Naive thymus-derived CD8-positive, alpha-beta T cell (primary cell): ENCODE data around the gene TSPAN1. TPM values are rescaled to one million over a fixed set of nuclear protein-coding genes. Genes with fewer than 3 reads are reported as not detected.
"Not testable (repeated sequence)": the region's sequence is repeated elsewhere in the genome, so short reads cannot be mapped to it uniquely, and the experiment has no call there.

Experiments used
- ATAC-seq, 2 donors: fragments of 150-1000 bp; cut with Tn5 transposase in 1 of 2; sonication (Bioruptor Pico), chemical (Tn5 transposase) in 1 of 2; 1 replicate in 1 of 2; 2 replicates in 1 of 2; pipeline ENCODE4 v1.10.0; 2021; ENCODE audit warnings: mild to moderate bottlenecking in 2 of 2, moderate library complexity in 2 of 2
- POLR2A ChIA-PET: fragments of 350-600 bp; sonication (Branson Sonifier 250); formaldehyde crosslinking; loops from one replicate; lab custom pipeline; 2021; ENCODE audit warnings: antibody characterized with exemption; lab: Charles Lee
- DNase-seq, 10 donors: peaks; one replicate each; pipeline versions ENCODE4 v3.0.0 to v3.0.0-alpha.2; 2020 to 2022
- H3K27ac Mint-ChIP-seq, 10 donors: one replicate each; pipeline ENCODE4 v1.8.0; 2020 to 2022; ENCODE audit warnings: mild to moderate bottlenecking in 10 of 10, mixed read lengths in 10 of 10, moderate library complexity in 4 of 10, inconsistent platforms in 1 of 10
- H3K27me3 Mint-ChIP-seq, 5 donors: one replicate each; pipeline ENCODE4 v1.8.0; 2021 to 2022; ENCODE audit warnings: mixed read lengths in 5 of 5
- H3K36me3 Mint-ChIP-seq, 3 donors: one replicate each; pipeline ENCODE4 v1.8.0; 2020 to 2022; ENCODE audit warnings: mixed read lengths in 3 of 3, mild to moderate bottlenecking in 2 of 3, inconsistent platforms in 1 of 3
- H3K4me1 Mint-ChIP-seq, 4 donors: one replicate each; pipeline ENCODE4 v1.8.0; 2021 to 2022; ENCODE audit warnings: mixed read lengths in 4 of 4
- H3K4me3 Mint-ChIP-seq, 10 donors: one replicate each; pipeline ENCODE4 v1.8.0; 2020 to 2022; ENCODE audit warnings: mild to moderate bottlenecking in 10 of 10, mixed read lengths in 10 of 10, moderate library complexity in 6 of 10, inconsistent platforms in 1 of 10
- H3K9me3 Mint-ChIP-seq, 9 donors: one replicate each; pipeline ENCODE4 v1.8.0; 2020 to 2022; ENCODE audit warnings: mixed read lengths in 9 of 9, mild to moderate bottlenecking in 3 of 9, inconsistent platforms in 1 of 9, moderate library complexity in 1 of 9
- polyA plus RNA-seq, 3 donors: library from polyadenylated mRNA; unstranded; fragments of 300-500 nt; fragmentation: Illumina TruSeq; gene quantifications; one replicate each; pipeline ENCODE4 v1.2.3, GENCODE V29; 2021
- total RNA-seq, 8 experiments: library from RNA in 2 of 8; stranded (reverse) in 2 of 8; gene quantifications; one replicate each; pipeline ENCODE4 v1.2.3 and lab custom pipeline; 2021 to 2026

Gene TSPAN1
- total and polyA plus RNA-seq, 5 experiments from 2014 or later = not detected

DNA sequence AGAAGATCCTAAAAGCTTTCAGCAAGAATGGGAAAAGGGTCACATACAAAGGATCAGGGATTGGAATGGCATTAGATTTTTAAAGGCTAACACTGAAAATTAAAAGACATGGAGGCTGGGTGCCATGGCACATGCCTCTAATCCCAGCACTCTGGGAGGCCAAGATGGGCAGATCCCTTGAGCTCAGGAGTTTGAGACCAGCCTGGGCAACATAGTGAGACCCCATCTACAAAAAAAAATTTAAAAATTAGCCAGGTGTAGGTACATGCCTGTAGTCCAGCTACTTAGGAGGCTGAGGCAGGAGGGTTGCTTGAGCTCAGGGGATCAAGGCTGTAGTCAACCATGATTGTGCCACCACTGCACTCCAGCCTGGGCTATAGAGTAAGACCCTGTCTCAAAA, 40.6 kb downstream of the TSPAN1 start:
- Mint-ChIP-seq H3K4me3 (no peak overlapping the region), H3K4me1 (no peaks in the 10 kb centered on the region), H3K9me3 (no peaks in the 10 kb centered on the region), H3K36me3 (no peaks in the 10 kb centered on the region), H3K27me3 (no peaks in the 10 kb centered on the region), H3K27ac (no peak overlapping the region)
- DNase-seq (no peak), ATAC-seq (no peak)
- POLR2A ChIA-PET = no interaction called here

DNA sequence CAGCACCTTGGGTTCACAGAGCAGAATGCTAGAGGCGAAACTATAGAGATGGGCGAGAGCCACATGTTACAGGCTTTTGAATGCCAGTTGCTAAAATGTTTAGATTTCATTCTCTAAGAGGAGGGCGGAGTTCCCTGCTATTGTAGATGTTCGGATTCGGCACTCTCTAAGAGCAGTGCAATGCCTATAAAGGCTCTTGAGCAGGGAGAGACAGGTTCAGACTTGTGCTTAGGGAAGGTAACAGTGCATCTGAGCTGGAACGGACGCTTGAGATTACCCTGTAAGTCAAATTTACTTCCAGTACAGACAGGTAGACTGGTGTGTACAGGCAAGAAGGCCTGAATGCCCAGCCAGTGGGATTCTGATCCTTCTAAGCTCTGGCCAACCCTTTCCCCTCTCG, 43.6 kb downstream of the TSPAN1 start:
- H3K4me1 Mint-ChIP-seq = peaks cover 0 to 1% (median under 1%) of the 10 kb centered on the region in 4 donors
- POLR2A ChIA-PET = no interaction called here
- H3K36me3 Mint-ChIP-seq = no peaks in the 10 kb centered on the region
- H3K27ac Mint-ChIP-seq = no peak overlapping the region
- DNase-seq (no peak), ATAC-seq (no peak)
- H3K27me3 Mint-ChIP-seq = no peaks in the 10 kb centered on the region
- no peak overlapping the region for H3K4me3 Mint-ChIP-seq
- H3K9me3 Mint-ChIP-seq = no peaks in the 10 kb centered on the region

DNA sequence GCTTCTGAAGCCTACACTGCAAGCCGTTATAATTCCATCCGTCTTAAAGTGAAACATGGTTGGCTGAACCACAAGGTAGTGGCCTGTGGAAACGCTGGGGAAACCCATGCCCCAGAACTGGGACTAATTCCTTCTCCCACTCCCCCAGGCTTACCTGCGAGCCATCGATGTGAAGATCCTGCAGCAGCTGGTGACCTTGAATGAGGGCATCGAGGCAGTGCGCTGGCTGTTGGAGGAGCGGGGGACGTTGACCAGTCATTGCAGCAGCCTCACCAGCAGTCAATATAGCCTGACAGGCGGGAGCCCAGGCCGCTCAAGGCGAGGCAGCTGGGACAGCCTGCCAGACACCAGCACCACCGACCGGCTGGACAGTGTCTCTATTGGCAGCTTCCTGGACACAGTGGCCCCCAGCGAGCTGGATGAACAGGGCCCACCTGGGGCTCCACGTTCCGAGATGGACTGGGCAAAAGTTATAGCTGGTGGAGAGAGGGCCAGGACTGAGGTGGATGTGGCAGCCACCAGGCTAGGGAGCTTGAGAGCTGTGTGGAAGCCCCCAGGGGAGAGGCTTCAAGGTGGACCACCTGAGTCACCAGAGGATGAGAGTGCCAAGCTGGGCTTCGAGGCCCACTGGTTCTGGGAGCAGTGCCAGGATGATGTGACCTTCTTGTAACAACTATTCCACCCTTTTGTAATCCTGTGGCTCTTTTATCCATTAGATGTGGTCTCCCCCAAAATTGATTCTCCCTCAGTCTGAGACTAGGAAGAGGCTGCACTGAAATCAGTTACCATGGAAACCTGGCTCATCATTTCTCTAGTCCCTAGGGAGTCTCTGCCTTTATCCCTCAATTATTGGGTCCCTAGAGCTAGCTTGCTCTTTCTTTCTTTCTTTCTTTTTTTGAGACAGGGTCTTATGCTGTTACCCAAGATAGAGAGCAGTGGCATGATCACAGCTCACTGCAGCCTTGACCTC, 44.9 kb downstream of the TSPAN1 start:
- Mint-ChIP-seq H3K36me3 (no peaks in the 10 kb centered on the region), H3K27me3 (no peaks in the 10 kb centered on the region), H3K27ac (peak overlapping the region in 1 of 10 donors; percentile 12), H3K4me1 (peaks cover 2 to 5% (median 2%) of the 10 kb centered on the region in 4 donors), H3K4me3 (no peak overlapping the region), H3K9me3 (no peaks in the 10 kb centered on the region)
- no peak for ATAC-seq
- POLR2A ChIA-PET = no interaction called here
- DNase-seq = no peak

DNA sequence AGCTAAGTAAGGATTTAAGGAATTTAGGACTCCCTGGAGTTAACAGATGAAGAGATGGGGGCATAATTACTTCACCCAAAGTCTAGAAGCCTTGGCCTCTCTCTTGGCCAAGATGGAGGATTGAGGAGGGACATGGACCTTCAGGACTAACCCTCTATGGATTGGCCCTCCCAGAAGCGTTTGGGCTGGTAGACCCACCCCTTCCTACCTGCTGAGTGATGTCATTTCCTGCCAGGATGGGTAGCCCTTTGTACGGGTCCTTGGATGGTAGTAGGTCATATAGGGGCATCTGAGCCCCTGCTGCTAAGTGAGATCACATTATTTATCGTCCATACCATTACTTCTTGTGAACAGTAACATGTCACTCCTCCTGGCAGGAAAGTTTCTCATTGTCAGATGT, 45.9 kb downstream of the TSPAN1 start:
- H3K4me3 Mint-ChIP-seq = no peak overlapping the region
- H3K27me3 Mint-ChIP-seq = no peaks in the 10 kb centered on the region
- ATAC-seq (no peak), DNase-seq (no peak)
- no peaks in the 10 kb centered on the region for H3K9me3 Mint-ChIP-seq
- no peak overlapping the region for H3K27ac Mint-ChIP-seq
- H3K36me3 Mint-ChIP-seq = no peaks in the 10 kb centered on the region
- H3K4me1 Mint-ChIP-seq = peaks cover 2 to 5% (median 2%) of the 10 kb centered on the region in 4 donors
- POLR2A ChIA-PET = no interaction called here

DNA sequence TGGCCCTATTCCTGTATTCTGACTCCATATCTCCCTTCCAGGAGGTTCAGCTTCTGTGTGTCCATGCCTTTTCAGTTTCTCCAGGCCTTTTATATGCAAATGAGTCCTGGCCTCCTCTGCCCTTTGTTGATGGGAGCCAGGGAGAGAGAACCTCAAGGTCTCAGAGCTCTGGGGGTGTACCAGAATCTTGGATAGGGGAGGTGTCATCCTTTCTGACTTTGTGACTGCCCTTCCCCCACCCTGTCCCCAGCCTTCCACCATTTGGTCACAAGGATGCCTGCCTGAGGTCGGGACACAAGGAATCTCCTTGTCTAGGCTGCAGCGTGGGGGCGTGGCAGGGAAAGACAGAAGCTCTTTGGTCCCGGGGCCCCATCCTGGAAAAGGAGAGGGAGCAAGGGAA, 46.9 kb downstream of the TSPAN1 start:
- Mint-ChIP-seq H3K4me3 (no peak overlapping the region), H3K4me1 (peaks cover 2 to 5% (median 2%) of the 10 kb centered on the region in 4 donors), H3K36me3 (no peaks in the 10 kb centered on the region), H3K27ac (no peak overlapping the region), H3K9me3 (no peaks in the 10 kb centered on the region), H3K27me3 (no peaks in the 10 kb centered on the region)
- DNase-seq (no peak), ATAC-seq (no peak)
- POLR2A ChIA-PET = no interaction called here

DNA sequence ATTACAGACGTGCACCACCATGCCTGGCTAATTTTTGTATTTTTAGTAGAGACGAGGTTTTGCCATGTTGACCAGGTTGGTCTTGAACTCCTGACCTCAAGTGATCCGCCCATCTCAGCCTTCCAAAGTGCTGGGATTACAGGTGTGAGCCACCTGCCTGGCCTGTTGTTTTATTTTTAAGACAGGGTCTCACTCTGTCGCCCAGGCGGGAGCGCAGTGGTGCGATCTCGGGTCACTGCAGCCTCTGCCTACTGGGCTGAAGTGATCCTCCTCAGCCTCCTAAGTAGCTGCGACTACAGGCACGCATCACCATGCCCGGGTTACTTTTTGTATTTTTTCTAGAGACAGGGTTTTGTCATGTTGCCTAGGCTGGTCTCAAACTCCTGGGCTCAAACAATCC, 48.2 kb downstream of the TSPAN1 start:
- POLR2A ChIA-PET = interaction anchor here (0.6 to 1.5 kb wide), 3 partner anchors 22 to 56 kb away, joined by 3 read pairs; no protein-coding TSS in a partner anchor
- not testable (repeated sequence) for H3K36me3 Mint-ChIP-seq, H3K4me1 Mint-ChIP-seq, H3K9me3 Mint-ChIP-seq, H3K27me3 Mint-ChIP-seq, H3K27ac Mint-ChIP-seq, DNase-seq, H3K4me3 Mint-ChIP-seq, ATAC-seq

DNA sequence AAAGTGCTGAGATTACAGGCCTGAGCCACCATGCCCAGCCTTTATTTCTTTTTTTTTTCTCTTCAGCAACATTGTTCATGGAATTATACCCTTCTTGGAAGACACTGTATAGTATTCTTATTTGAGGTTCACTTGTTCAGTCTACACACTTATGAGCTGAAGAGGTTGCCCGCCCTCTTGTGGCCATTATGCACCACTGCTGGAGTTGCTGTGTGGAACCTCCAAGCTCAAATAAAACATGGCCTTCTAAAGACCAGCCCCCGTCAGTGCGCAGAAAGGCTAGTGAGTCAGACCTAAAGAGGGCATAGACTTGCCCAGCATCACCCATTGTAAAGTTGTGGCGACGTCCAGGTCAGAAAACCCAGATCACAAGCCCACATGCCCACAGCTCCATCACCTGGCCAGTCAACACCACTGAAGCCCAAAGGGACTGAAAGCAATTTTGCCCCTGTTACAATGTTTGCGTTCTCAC, 48.6 kb downstream of the TSPAN1 start:
- H3K9me3 Mint-ChIP-seq = no peaks in the 10 kb centered on the region
- DNase-seq (peak; percentile 12 to 76 (median 52)), ATAC-seq (peak; percentile 97 to 98)
- no peaks in the 10 kb centered on the region for H3K27me3 Mint-ChIP-seq
- POLR2A ChIA-PET = interaction anchor here (0.6 to 1.5 kb wide), 3 partner anchors 21 to 57 kb away, joined by 3 read pairs; no protein-coding TSS in a partner anchor
- peaks cover 2 to 5% (median 4%) of the 10 kb centered on the region in 4 donors for H3K4me1 Mint-ChIP-seq
- no peak overlapping the region for H3K4me3 Mint-ChIP-seq
- peak overlapping the region in 1 of 10 donors; percentile 48 for H3K27ac Mint-ChIP-seq
- H3K36me3 Mint-ChIP-seq = no peaks in the 10 kb centered on the region

DNA sequence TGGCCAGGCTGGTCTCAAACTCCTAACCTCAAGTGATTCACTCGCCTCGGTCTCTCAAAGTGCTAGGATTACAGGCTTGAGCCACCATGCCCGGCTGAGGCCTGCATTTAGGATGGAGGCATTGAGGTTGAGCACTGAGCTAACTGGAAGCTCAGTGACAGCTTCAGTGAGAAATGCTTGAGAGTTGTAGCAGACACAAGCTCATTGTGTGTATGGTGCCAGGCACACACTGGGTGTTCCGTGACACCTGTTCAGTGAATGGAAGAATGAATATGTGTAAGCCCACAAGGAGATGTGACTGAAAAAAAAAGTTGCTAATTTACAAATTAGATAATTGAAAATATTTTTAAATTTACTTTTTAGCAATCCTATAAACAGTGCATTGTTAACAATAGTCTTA, 50.1 kb downstream of the TSPAN1 start:
- no peaks in the 10 kb centered on the region for H3K9me3 Mint-ChIP-seq
- no peaks in the 10 kb centered on the region for H3K36me3 Mint-ChIP-seq
- H3K4me1 Mint-ChIP-seq = peaks cover 2 to 8% (median 4%) of the 10 kb centered on the region in 4 donors
- no peaks in the 10 kb centered on the region for H3K27me3 Mint-ChIP-seq
- no peak overlapping the region for H3K27ac Mint-ChIP-seq
- POLR2A ChIA-PET = no interaction called here
- DNase-seq (no peak), ATAC-seq (no peak)
- H3K4me3 Mint-ChIP-seq = no peak overlapping the region

DNA sequence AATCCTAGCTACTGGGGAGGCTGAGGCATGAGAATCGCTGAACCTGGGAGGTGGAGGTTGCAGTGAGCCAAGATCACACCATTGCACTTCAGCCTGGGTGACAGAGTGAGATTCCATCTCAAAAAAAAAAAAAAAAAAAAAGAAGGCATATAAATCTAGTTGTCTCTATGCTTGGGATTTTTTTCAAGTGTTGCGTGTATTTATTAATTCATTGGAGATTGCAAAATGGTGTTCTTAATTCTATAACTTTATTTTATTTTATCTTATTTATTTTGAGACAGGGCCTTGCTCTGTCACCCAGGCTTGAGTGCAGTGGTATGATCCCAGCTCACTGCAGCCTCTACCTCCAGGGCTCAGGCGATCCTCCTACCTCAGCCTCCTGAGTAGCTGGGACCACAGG, 56.3 kb downstream of the TSPAN1 start:
- H3K9me3 Mint-ChIP-seq, H3K27me3 Mint-ChIP-seq, POLR2A ChIA-PET, ATAC-seq, DNase-seq, H3K4me1 Mint-ChIP-seq, H3K4me3 Mint-ChIP-seq, H3K36me3 Mint-ChIP-seq: not testable (repeated sequence)
- peak overlapping the region in 1 of 10 donors; percentile 21 for H3K27ac Mint-ChIP-seq

Other genes with a start within 250 kb of the TSPAN1 start
- gene PIK3R3, start 42.5 kb upstream of the TSPAN1 start, total RNA-seq = under 1 TPM; 0.41 to 0.52 TPM
- gene PIK3R3, start 42.5 kb upstream of the TSPAN1 start, polyA plus RNA-seq = 1 to 10 TPM in 1 of 3 donors, under 1 TPM in 2; 0.82 to 1.4 (median 0.98) TPM
- gene P3R3URF, start 1.4 kb downstream of the TSPAN1 start, total RNA-seq = not detected
- not detected for gene P3R3URF, start 1.4 kb downstream of the TSPAN1 start, polyA plus RNA-seq
- gene POMGNT1, start 23.3 kb downstream of the TSPAN1 start, total RNA-seq = 10 to 100 TPM; 46.0 to 52.3 TPM
- gene POMGNT1, start 23.3 kb downstream of the TSPAN1 start, polyA plus RNA-seq = 10 to 100 TPM; 23.5 to 33.4 (median 24.0) TPM
- under 1 TPM; 0.33 to 0.65 TPM for gene LURAP1, start 28.2 kb downstream of the TSPAN1 start, total RNA-seq
- gene LURAP1, start 28.2 kb downstream of the TSPAN1 start, polyA plus RNA-seq = under 1 TPM in 1 of 3 donors, not detected in 2; 0.30 TPM
- 1 to 10 TPM in 1 of 2 experiments, under 1 TPM in 1; 0.80 to 1.0 TPM for gene RAD54L, start 72.7 kb downstream of the TSPAN1 start, total RNA-seq
- under 1 TPM in 1 of 3 donors, not detected in 2; 0.27 TPM for gene RAD54L, start 72.7 kb downstream of the TSPAN1 start, polyA plus RNA-seq
- gene LRRC41, start 128.5 kb downstream of the TSPAN1 start, total RNA-seq = 10 to 100 TPM; 38.6 to 40.2 TPM
- 10 to 100 TPM; 43.7 to 46.5 (median 44.6) TPM for gene LRRC41, start 128.5 kb downstream of the TSPAN1 start, polyA plus RNA-seq
- gene UQCRH, start 128.6 kb downstream of the TSPAN1 start, total RNA-seq = 100 to 1,000 TPM; 130 to 148 TPM
- gene UQCRH, start 128.6 kb downstream of the TSPAN1 start, polyA plus RNA-seq = 100 to 1,000 TPM; 293 to 371 (median 330) TPM
- 10 to 100 TPM; 21.7 to 29.7 TPM for gene NSUN4, start 165.7 kb downstream of the TSPAN1 start, total RNA-seq
- gene NSUN4, start 165.7 kb downstream of the TSPAN1 start, polyA plus RNA-seq = 10 to 100 TPM; 10.3 to 14.0 (median 12.3) TPM
- gene FAAH, start 219.2 kb downstream of the TSPAN1 start, total RNA-seq = 10 to 100 TPM in 1 of 2 experiments, 1 to 10 TPM in 1; 8.9 to 10.2 TPM
- gene FAAH, start 219.2 kb downstream of the TSPAN1 start, polyA plus RNA-seq = 1 to 10 TPM in 2 of 3 donors, under 1 TPM in 1; 0.46 to 2.2 (median 1.4) TPM